Stimulated activated CD8-positive, alpha-beta memory T cell treated with anti-CD3 and anti-CD28 coated beads, Interleukin-15, amount 100 ng/mL, for 24 hours (primary cell): ENCODE data around the gene TMEM131L.
"Not testable (repeated sequence)": the region's sequence is repeated elsewhere in the genome, so short reads cannot be mapped to it uniquely, and the experiment has no call there.

Source experiments
- DNase-seq: peaks from one replicate; pipeline ENCODE4 v3.0.0-alpha.2; 2020; ENCODE audit warnings: low read depth

Gene TMEM131L

DNA sequence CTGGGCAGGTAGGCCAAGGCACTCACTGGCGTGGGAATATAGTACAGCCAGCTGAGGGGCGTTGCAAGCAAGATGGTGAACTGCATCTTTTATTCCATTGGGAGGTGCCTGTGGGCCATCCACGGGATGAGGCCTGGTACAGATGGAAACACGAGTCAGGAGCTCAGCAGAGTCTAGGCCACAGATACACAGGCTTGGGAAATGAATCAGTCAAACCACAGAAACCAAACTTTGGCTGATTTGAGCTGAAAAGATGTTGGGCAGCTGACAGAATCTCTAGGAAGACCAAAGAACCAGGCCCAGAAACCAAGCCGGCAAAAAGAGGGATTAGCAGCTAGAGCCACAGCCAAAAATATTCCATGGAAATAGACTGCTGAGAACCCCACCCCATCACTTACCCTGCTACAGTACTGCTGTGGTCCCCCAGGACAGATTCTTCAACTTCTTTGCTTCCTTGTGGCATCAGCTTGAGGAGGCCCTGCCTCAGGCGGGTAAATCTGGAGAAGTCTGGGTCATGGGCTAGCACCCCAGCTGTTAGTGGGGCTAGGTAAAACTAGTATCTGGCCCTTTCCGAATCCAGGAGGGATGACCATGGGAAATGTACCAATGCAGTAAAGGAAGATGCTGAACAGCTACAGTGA is 75.4 kb downstream of the TMEM131L start:
- DNase-seq: no peak

GRCh38 chr4:153542131-153542530 is 76.0 kb downstream of the TMEM131L start:
- DNase-seq: no peak

- no peak for DNase-seq
Measured at GRCh38 chr4:153542834-153543233, 76.7 kb downstream of the TMEM131L start.

DNA sequence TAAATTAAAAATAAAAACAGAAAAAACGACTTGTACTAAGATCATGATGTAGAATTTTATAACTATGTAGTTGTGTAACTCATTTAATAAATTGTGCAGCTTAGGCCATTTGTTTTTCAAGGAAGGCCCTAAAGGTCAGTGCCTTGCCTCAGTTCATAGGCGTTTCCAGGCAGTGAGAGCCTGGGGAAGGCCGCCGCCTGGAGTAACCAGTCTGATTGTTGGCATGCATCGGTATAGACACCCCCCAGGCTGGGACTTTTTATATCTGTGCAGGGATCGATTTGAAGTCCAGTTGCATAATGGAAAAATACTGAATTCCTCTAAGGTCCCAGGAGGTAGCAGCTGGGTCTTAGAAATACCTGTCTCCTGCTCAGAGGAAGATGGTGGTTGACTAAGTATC is 77.2 kb downstream of the TMEM131L start:
- DNase-seq: no peak

DNA sequence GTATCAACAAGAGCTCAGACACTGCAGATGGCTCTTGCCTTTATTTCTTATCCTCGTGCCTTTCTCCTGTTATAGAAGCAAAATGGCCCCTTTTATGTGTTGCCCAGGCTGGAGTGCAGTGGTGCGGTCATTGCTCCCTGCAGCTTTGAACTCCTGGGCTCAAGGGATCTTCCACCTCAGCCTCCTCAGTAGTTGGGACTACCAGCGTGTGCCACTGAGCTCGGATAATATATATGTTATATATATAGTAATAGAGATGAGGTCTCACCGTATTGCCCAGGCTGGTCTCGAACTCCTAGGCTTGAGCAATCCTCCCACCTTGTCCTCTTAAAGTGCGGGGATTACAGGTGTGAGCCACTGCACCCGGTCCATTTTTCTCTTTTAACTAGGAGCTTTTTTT is 79.7 kb downstream of the TMEM131L start:
- no peak for DNase-seq

DNA sequence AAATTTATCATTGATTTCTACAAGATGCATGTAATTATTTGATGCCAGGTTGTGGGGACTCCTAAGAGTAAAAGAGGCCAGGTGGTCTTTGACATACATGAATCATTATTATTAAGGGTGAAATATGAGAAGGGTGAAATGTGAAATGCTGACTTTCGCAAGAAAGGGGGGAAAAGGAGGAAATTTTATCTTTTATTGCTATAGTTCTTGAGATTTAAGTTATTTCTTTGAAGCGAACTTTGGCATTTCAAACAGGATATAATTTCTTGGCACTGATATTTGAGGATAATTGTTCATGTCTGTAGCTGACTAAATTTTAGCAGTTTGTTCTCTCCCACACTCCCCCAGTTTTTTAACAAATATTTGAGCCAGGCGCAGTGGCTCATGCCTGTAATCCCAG is 80.1 kb downstream of the TMEM131L start:
- no peak for DNase-seq

DNA sequence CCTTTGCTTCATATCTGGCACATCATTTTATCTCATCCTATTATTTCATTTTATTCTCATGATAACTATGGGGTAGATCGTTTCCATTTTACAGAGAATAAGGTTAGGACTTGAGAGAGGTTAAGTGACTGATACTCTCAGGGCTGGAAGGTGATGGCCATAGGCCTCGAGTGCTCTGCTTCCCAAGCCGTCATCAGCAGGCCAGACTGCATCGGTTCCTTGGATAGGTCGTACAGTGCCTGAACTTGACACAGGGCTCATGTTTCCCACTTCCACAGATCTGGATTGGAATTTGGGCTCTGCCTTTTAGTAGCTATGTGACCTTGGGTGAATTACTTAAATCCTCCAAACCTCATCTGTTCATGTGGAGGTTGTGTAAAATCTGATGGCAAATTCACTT is 81.4 kb downstream of the TMEM131L start:
- no peak for DNase-seq

DNA sequence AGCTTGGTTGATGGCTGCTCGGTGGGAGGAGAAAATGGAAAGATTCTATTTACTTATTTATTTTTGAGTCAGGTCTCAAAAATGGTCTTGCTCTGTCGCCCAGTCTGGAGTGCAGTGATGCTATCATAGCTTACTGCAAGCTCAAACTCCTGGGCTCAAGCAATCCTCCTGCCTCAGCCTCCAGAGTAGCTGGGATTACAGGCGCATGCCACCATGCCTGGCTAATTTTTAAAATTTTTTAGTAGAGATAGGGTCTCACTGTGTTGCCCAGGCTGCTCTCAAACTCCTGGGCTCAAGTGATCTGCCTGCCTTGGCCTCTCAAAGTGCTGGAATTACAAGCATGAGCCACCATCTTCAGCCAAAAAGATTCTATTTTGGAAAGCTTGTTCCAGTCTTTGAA is 82.7 kb downstream of the TMEM131L start:
- not testable (repeated sequence) for DNase-seq

DNA sequence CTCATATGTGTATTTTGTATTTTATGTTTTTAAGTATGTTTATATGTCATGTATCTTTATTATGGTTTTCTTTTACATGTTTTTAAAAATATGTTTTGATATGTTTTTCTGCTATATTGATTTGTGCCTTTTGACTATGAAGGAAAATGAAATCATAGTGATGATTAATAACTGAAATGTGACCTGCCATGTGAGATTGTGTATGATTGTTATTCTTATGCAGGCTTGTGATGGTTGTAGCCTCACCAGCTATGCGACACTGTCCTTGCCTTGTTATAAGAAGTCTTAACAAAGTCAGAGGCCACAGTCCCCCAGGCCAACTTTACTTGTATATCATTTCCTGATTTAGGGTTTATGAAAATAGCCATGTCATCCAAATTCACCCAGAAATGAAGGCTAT is 83.2 kb downstream of the TMEM131L start:
- no peak for DNase-seq

DNA sequence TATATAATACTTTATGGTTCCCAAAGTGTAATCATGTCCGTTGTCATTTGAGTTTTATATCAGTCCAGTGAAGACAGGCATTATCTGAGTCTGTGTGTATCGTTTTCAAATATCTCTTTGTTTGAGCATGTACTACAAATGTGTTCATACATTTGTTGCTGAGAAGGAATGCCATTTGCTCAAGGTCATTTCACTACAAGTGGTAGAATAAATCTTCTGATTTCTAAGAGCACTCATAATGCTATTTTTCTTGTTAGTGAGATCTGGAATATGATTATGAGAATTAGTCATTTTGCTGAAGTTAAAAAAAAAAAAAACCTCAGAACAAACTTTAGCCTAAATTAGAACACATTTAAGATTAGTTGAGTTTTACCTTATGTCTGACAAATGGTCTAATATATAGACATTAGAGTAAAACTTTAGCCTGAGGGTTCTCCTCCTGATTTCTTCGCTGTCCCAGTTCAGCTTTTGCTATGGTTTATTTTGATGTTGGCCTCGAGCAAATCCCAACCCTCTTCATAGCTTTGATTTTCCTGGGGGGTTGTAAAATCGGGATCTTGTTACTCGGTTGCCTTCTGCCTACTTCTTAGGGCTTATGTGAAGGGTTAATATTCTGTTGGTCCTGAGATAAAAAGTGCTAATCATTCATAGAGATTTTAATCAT is 87.1 kb downstream of the TMEM131L start:
- no peak for DNase-seq

- no peak for DNase-seq
Measured at GRCh38 chr4:153553819-153554170, 87.6 kb downstream of the TMEM131L start.

GRCh38 chr4:153555730-153556434 is 89.7 kb downstream of the TMEM131L start:
- DNase-seq: no peak

DNA sequence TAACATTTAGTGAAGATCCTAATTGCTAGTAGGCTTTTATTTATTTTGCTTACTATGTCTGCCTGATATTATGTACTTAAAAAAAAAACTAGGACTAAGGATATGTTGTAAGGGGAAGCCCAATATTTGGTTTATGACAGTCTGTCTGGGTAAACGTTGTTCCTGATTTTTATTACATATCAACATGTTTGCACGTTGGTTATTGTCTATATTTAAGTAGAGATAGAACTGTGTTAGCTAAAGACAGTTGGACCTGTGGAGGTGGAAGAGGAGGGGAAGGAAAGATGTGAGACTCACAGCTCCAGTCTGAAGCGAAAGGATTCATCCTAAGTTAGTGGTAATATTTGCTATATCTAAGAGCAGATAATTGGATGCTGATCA is 90.3 kb downstream of the TMEM131L start:
- DNase-seq: no peak

DNA sequence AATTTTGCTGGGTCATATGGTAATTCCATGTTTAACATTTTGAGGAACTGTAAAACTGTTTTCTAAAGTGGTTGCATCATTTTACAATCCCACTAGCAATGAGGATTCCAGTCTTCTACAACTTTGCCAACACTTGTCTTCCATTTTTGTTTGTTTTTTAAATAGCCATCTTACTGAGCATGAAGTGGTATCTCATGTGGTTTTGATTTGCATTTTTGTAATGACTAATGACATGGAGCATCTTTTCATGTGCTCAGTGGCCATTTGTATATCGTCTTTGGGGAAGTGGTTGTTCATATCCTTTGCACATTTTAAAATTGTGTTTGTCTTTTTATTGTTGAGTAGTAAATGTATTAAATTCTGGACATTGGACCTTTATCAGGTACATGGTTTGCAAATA is 94.7 kb downstream of the TMEM131L start:
- DNase-seq: no peak

- DNase-seq: no peak
Measured at GRCh38 chr4:153564630-153565525, 98.7 kb downstream of the TMEM131L start.

- DNase-seq: no peak
Measured at GRCh38 chr4:153566631-153567150, 100.5 kb downstream of the TMEM131L start.

- not testable (repeated sequence) for DNase-seq
Measured at GRCh38 chr4:153567660-153568059, 101.5 kb downstream of the TMEM131L start.

- no peak for DNase-seq
Measured at GRCh38 chr4:153570228-153570973, 104.2 kb downstream of the TMEM131L start.

GRCh38 chr4:153571006-153571545 is 104.9 kb downstream of the TMEM131L start:
- no peak for DNase-seq

DNA sequence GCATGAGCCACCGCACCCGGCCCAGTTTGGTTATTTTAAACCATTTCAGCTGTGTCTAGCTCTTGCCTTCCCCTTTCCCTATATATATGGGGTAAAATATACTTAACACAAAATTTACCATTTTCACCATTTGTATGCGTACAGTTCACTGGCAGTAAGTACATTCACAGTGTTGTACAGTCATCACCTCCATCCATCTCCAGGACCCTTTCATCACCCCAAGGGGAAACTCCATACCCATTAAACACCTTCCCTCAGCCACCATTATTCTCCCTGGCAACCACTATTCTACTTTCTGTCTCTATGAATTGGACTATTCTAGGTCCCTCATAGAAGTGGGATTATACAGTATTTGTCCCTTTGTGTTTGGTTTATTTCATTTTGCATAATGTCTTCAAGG is 106.4 kb downstream of the TMEM131L start:
- no peak for DNase-seq

DNA sequence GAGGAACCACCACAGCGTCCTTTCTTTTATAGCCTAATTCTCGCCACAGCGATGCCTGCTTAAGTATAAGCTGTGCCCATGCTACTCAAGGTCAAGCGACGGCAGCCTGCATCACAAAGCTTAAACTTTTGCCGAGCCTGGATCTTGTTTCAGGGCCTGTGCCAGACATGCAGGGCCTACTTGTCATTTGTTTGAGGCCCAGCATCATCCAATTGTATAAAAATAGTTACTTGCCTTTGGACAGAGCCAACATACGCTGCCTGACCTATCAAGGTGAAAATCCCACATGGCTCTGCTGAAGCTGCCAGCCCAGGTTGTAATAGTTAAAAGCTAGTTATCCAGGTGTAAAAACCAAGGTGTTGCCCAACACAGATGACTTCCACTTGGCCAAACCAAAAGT is 107.1 kb downstream of the TMEM131L start:
- no peak for DNase-seq
